ENCODE data around the gene CMIP.

GRCh38 chr16:81752876-81753227 is 308.2 kb downstream of the CMIP start:
- no peak for TF ChIP-seq CTCF (IDR thresholded peaks at IDR 0.05; ENCODE audit: insufficient read depth, low read length, poor library complexity, severe bottlenecking)
- TF ChIP-seq EZH2phosphoT487 (conservative IDR thresholded peaks at IDR 0.05; ENCODE audit: low read length) = no peak
